ENCODE results near the gene CCSER1.

CCSER1 gene

DNA sequence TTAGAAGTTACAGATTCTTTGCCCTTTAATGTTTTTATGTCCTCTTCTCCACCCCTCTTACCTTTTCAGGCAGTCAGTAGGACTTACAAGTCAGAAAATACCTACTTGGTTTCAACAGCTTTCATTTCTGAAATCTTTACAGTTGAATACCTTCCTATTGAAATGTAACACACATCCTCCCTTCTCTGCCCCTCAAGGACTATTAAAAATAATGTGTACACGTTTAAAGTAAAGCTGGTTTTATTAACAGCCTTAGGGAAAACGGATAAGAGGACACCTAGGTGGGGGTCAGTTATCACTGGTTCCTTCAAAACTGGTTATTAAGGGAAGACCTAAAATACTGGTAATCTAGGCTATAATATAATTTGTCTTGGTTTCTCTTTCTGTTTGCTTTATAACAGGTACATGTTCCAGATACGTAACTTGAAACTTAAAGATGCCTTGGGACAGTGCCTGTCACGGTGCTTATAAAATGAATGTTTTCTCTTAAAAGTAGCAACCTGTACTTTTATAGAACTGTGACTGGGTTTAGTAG, 1.8 kb downstream of the CCSER1 start:
- no peak for DNase-seq (ENCODE audit: low spot score)

DNA sequence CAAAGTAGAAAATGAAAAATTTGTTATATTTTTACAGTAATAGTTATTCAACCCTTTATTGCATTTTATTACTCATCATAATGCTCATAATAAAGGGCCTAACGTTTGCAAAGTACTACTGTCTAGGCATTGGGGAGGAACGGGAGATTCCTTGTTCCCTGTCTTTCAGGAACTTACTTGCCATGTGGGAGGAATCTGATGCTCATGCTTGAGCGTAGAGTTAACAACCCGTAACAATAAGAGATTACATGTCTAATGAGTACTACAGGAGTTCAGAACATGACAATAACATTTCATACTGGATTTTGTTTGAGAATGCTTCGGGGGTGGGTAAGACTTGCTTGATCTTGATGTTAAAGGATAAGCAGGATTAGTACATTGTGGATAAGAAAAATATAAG, 2.9 kb downstream of the CCSER1 start:
- no peak for DNase-seq (ENCODE audit: low spot score)

- DNase-seq (ENCODE audit: low spot score): no peak
Measured at GRCh38 chr4:90137555-90137954, 10.4 kb downstream of the CCSER1 start.

DNA sequence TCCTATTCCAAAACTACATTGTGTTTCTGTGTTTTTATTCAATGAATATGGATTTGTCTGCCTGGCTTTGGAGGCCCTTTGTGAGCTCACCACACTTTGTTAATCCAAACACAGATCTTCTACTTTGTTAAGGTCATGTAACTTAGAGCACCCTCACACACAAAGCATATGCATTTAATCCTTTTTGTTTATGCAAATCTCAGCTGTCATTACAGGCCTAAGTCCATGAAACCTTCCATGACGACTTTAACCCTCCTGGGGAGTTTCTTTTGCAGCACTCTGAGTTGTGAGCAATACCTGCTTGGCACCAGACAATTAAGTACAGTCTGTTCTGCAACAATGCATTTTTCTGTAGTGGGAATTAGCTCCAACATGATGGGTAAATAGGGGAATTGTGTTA, 14.9 kb downstream of the CCSER1 start:
- DNase-seq (ENCODE audit: low spot score): no peak

DNA sequence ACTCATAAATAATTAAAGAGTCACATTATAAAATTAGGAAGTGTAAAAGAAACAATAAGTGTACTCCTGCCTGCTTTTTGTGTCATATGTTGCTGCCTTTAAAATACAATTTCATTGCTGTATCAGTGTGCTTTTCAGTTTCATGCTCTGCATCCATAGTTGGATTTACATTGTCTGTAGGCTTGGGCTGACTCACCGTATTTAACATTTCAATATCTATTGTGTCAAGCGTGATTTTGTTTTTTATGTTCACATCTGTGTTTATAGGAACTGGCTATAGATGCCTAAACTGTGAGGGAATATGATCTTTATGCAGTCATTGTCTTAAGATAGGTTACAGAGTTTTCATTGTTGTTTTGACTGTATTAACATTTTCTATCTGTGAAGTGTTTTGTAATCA, 18.1 kb downstream of the CCSER1 start:
- no peak for DNase-seq (ENCODE audit: low spot score)

DNA sequence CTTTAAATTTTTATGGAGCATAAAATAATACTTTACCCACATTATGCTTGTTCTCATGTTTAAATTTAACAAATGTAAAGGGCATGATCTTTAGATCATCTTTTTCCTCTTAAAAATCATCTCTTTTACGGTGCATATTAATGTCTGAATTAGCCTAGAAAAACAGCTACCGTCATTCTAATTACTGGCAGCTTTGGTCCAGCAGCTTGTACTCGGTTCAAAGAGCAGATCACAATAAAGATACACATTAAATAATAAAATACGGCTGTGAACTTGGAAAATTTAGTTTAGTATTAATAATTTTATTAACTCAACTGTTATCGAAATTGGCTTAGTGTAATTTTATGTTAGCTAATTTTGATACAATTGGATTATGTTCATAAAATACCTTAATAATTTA, 19.1 kb downstream of the CCSER1 start:
- DNase-seq (ENCODE audit: low spot score): no peak

DNA sequence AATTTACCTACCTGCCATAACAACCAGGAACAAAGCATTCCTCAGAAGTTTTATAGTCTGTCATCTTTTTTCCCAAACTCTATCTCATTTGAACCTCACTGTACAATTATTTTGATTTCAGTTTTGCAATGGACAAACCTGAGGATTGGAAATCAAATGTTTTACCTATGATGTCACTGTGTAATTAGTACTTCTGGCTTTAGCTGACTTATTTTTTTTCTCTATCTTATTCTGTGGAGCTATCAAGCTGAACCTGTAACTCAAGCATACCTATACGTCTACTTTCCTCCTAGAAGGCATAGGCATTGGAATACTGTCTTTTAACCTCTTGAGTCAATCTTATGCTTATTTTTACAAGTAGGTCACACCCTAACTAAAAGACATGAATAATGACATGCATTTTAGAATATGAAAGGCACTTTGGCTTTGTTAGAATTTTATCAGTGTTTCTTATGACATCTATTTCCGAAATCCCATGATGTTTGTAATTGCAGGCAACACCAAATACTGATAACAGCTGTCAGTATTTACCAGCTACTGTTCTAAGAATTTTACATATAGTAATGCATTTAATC, 21.5 kb downstream of the CCSER1 start:
- no peak for DNase-seq (ENCODE audit: low spot score)

- DNase-seq (ENCODE audit: low spot score): no peak
Measured at GRCh38 chr4:90152024-90152423, 24.8 kb downstream of the CCSER1 start.

DNA sequence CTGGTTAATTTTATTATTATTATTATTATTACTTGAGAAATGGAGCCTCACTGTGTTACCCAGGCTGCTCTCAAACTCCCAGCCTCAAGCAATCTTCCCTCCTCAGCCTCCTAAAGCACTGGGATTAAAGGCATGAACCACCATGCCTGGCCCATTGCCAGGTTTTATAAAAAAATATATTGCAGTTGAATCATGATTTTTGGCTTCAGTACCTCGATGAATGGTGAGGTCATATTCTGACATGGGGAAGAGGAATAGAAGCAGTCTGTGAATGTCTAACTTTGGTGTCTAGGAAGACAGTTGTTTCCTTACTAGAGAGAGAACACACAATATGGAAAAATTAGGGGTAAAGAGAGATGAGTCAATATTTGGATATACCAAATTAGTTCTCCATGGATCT, 32.0 kb downstream of the CCSER1 start:
- peak; percentile 77 for DNase-seq (ENCODE audit: low spot score)

- DNase-seq (ENCODE audit: low spot score): no peak
Measured at GRCh38 chr4:90160044-90160443, 32.9 kb downstream of the CCSER1 start.

- no peak for DNase-seq (ENCODE audit: low spot score)
Measured at GRCh38 chr4:90162566-90162965, 35.4 kb downstream of the CCSER1 start.

DNA sequence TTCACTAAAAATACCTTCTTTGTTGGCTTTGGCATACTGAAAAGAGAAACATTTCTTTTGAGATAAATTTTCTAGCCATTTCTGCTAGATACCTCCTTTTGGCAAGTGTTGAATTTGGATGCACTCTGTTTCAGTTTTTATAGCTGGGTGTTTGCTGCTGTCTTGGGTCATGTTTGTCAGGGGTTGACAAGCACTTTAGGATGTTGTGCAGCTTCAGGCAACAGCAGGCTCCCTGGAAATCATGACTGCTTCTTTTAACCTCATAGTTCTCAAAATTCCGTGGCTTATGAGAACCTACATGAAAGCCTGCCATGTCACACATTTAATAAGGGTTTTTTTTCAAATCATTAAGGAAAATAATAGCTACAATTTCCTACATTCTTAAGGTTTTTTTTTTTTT, 36.7 kb downstream of the CCSER1 start:
- no peak for DNase-seq (ENCODE audit: low spot score)

- DNase-seq (ENCODE audit: low spot score): no peak
Measured at GRCh38 chr4:90165883-90166282, 38.7 kb downstream of the CCSER1 start.

GRCh38 chr4:90171491-90171890, 44.3 kb downstream of the CCSER1 start:
- DNase-seq (ENCODE audit: low spot score): no peak

GRCh38 chr4:90174621-90175023, 47.4 kb downstream of the CCSER1 start:
- DNase-seq (ENCODE audit: low spot score): peak; percentile 65

DNA sequence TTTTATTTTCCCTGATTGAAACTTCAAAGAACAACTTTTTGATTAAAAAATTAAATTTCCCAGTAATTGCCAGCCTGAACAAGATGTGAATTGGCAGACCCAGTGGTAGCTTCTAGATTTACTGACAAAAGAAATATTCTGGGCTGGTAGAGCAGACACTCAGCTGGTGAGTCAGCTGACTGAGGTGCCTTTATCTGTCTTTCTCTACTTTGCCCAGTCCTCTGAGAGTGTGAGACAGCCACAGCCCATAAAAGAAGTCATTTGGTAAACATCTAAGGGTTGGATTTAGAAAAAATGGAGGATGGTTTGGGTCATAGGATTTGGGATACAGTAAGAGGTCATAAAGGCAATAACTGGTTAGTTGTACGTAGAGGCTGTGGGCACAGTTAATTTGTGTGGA, 54.5 kb downstream of the CCSER1 start:
- peak; percentile 43 for DNase-seq (ENCODE audit: low spot score)

DNA sequence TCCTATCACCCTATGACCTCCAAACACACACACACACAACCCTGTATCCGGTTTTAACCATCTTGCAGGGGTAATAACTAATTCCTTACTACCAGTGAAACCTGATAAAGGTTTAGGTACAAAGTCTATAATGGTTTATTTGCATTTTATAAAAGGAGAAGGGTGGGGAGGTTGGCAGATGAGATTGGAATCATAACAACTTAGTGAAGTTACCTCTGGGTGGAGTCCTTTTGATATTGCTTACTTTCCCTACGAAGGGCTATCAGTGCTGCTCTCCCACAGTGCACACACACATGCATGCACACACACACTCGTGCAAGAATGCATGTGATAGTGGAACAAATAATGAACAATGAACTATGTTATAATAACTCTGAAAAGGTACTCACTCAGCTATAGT, 56.1 kb downstream of the CCSER1 start:
- peak; percentile 53 for DNase-seq (ENCODE audit: low spot score)

DNA sequence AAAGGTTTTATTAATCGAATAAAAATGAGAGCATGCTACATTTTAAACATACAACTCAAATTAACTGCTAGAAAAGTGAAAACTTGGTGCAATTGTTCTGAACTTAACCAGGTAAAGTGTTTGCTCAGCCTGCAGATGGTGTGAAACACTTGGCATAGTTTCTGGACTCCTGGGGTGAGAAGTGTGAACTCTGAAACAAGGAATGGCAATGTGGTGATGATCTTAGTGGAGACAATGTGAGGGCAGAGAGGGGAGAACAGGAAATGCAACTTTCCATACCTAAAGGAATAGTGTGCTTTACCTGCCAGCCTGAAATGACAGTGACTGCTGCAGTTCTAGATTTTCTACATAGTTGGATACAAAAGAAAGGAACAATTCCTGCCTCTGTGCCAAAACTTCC, 57.4 kb downstream of the CCSER1 start:
- DNase-seq (ENCODE audit: low spot score): peak; percentile 33

GRCh38 chr4:90185416-90185815, 58.2 kb downstream of the CCSER1 start:
- DNase-seq (ENCODE audit: low spot score): no peak

- DNase-seq (ENCODE audit: low spot score): no peak
Measured at GRCh38 chr4:90186229-90186628, 59.0 kb downstream of the CCSER1 start.

- DNase-seq (ENCODE audit: low spot score): no peak
Measured at GRCh38 chr4:90187148-90187884, 60.1 kb downstream of the CCSER1 start.

GRCh38 chr4:90189178-90189577, 62.0 kb downstream of the CCSER1 start:
- no peak for DNase-seq (ENCODE audit: low spot score)

DNA sequence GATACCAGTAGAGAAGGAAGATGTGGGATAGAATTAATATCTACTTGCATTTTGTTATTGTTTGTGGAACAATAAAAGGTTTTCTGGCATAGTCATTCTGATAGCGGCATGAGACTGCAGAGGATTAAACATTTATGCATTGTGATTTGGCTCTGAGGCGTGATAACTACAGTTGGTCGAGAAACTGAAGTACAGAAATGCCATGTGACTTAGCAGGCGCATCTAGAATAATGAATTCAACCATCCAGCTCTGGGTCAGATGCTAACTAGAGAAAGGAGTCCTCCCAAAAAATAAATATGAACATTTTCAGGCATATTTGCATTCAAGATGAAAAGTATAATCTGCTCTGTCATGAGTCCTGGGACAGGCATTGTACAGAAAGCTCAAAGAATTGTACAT, 62.8 kb downstream of the CCSER1 start:
- DNase-seq (ENCODE audit: low spot score): no peak

- no peak for DNase-seq (ENCODE audit: low spot score)
Measured at GRCh38 chr4:90190525-90190924, 63.3 kb downstream of the CCSER1 start.

Data from LoVo (cell line).